Measurements from ENCODE around the gene FOXB2. TPM values are rescaled to one million over a fixed set of nuclear protein-coding genes. Genes with fewer than 3 reads are reported as not detected.
"Not testable (repeated sequence)": the region's sequence is repeated elsewhere in the genome, so short reads cannot be mapped to it uniquely, and the experiment has no call there.

The FOXB2 gene
- not detected for polyA plus RNA-seq (2013, experiment 1 of 2)
- not detected for polyA plus RNA-seq (2013, experiment 2 of 2)

GRCh38 chr9:77019236-77019925 lies at the start of gene FOXB2:
Gene FOXB2, plus strand, starts transcription at chr9:77019655. Its CDS starts 0 bp downstream, at chr9:77019655.
- peak within 1 kb of the TSS; percentile 77 for H3K23ac ChIP-seq (ENCODE audit: low read depth, low read length, poor library complexity)
- peak within 1 kb of the TSS; percentile 9 to 31 for H3K4me3 ChIP-seq (ENCODE audit: low read length in 2 of 2)
- H4K91ac ChIP-seq (ENCODE audit: low read depth, low read length, poor library complexity) = no peak within 1 kb of the TSS
- peaks cover 1% of the 10 kb centered on the region for H3K79me1 ChIP-seq (ENCODE audit: low read depth, low read length)
- peak within 1 kb of the TSS; percentile 11 for H2BK15ac ChIP-seq (ENCODE audit: low read length)
- no peak within 1 kb of the TSS for H4K8ac ChIP-seq (ENCODE audit: low read depth, low read length)
- no peak within 1 kb of the TSS for H3K27ac ChIP-seq (replicated peaks; ENCODE audit: low read length)
- H3K4me2 ChIP-seq (ENCODE audit: insufficient read depth, low read length, poor library complexity, severe bottlenecking) = peak within 1 kb of the TSS; percentile 73
- H2BK120ac ChIP-seq (ENCODE audit: low read depth, low read length) = no peak within 1 kb of the TSS
- no CpG with 5 or more reads among the region's 51 CpGs for WGBS, 2 donors (ENCODE audit: extremely low coverage in 2 of 2, insufficient read length in 2 of 2, insufficient replicate concordance in 1 of 2)
- H3K36me3 ChIP-seq (replicated peaks in 1 of 2; ENCODE audit: control insufficient read depth in 2 of 2, insufficient read depth in 2 of 2, low read length in 2 of 2) = no peaks in the 10 kb centered on the region
- H3K4ac ChIP-seq (ENCODE audit: low read length) = no peak within 1 kb of the TSS
- H3K27me3 ChIP-seq (ENCODE audit: control insufficient read depth in 3 of 3, insufficient read depth in 3 of 3, low read depth in 1 of 3, low read length in 3 of 3) = peaks cover 67 to 99% (median 98%) of the 10 kb centered on the region in 3 experiments
- peak within 1 kb of the TSS; percentile 90 for H3K18ac ChIP-seq (ENCODE audit: low read length)
- H3K4me1 ChIP-seq (ENCODE audit: control insufficient read depth in 2 of 2, insufficient read depth in 1 of 2, low read depth in 1 of 2, low read length in 2 of 2) = peaks cover 8 to 11% of the 10 kb centered on the region in 2 donors
- H2AFZ ChIP-seq (ENCODE audit: low read length) = peak within 1 kb of the TSS; percentile 95
- H3K9ac ChIP-seq (ENCODE audit: low read depth, low read length, poor library complexity) = no peak within 1 kb of the TSS
- peak within 1 kb of the TSS; percentile 40 for H2AK5ac ChIP-seq (ENCODE audit: low read depth, low read length)
- no peaks in the 10 kb centered on the region for H3K9me3 ChIP-seq (replicated peaks in 1 of 2; ENCODE audit: control insufficient read depth in 2 of 2, insufficient read depth in 1 of 2, low read depth in 1 of 2, low read length in 2 of 2)
- H2BK5ac ChIP-seq (ENCODE audit: low read length) = no peak within 1 kb of the TSS
- peak; percentile 24 for DNase-seq (ENCODE audit: low spot score)
- no peak within 1 kb of the TSS for H2BK12ac ChIP-seq (ENCODE audit: low read length)
- H3K14ac ChIP-seq (ENCODE audit: low read length) = peak within 1 kb of the TSS; percentile 25

DNA sequence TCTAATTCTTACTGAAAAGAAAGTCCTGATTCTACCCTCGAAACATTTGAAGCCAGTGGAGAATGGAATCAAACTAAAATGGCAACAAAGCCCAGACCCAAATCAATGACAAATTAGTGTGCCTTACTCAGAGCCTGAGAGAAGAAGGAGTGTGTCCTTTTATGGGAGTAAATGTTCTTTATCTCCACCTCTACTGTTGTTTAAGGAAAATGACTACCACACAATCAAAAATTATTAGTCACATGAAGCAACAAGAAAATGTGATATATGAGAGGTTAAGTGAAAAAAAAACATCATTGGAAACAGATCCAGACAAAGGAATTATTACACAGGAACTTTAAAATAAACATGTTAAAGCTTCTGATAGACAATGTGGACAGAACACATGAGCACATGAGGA lies 49.7 kb upstream of the FOXB2 start:
- no peaks in the 10 kb centered on the region for H3K79me1 ChIP-seq (ENCODE audit: low read depth, low read length)
- no peaks in the 10 kb centered on the region for H3K27me3 ChIP-seq (ENCODE audit: control insufficient read depth in 3 of 3, insufficient read depth in 3 of 3, low read depth in 1 of 3, low read length in 3 of 3)
- H2BK15ac ChIP-seq (ENCODE audit: low read length) = no peak overlapping the region
- H2BK120ac ChIP-seq (ENCODE audit: low read depth, low read length) = no peak overlapping the region
- no peak overlapping the region for H4K91ac ChIP-seq (ENCODE audit: low read depth, low read length, poor library complexity)
- no peak overlapping the region for H2AFZ ChIP-seq (ENCODE audit: low read length)
- H4K8ac ChIP-seq (ENCODE audit: low read depth, low read length) = no peak overlapping the region
- H3K14ac ChIP-seq (ENCODE audit: low read length) = no peak overlapping the region
- no peak overlapping the region for H2BK12ac ChIP-seq (ENCODE audit: low read length)
- no peak overlapping the region for H2BK5ac ChIP-seq (ENCODE audit: low read length)
- H3K4me1 ChIP-seq (ENCODE audit: control insufficient read depth in 2 of 2, insufficient read depth in 1 of 2, low read depth in 1 of 2, low read length in 2 of 2) = no peaks in the 10 kb centered on the region
- no peaks in the 10 kb centered on the region for H3K9me3 ChIP-seq (replicated peaks in 1 of 2; ENCODE audit: control insufficient read depth in 2 of 2, insufficient read depth in 1 of 2, low read depth in 1 of 2, low read length in 2 of 2)
- H3K9ac ChIP-seq (ENCODE audit: low read depth, low read length, poor library complexity) = no peak overlapping the region
- H3K36me3 ChIP-seq (replicated peaks in 1 of 2; ENCODE audit: control insufficient read depth in 2 of 2, insufficient read depth in 2 of 2, low read length in 2 of 2) = no peaks in the 10 kb centered on the region
- WGBS, 2 donors (ENCODE audit: extremely low coverage in 2 of 2, insufficient read length in 2 of 2, insufficient replicate concordance in 1 of 2) = no CpG with 5 or more reads among the region's 1 CpG
- H3K23ac ChIP-seq (ENCODE audit: low read depth, low read length, poor library complexity) = no peak overlapping the region
- H3K4ac ChIP-seq (ENCODE audit: low read length) = no peak overlapping the region
- no peak overlapping the region for H3K4me3 ChIP-seq (ENCODE audit: low read length in 2 of 2)
- no peak overlapping the region for H3K18ac ChIP-seq (ENCODE audit: low read length)
- no peak overlapping the region for H2AK5ac ChIP-seq (ENCODE audit: low read depth, low read length)
- no peak for DNase-seq (ENCODE audit: low spot score)
- H3K4me2 ChIP-seq (ENCODE audit: insufficient read depth, low read length, poor library complexity, severe bottlenecking) = no peak overlapping the region
- no peak overlapping the region for H3K27ac ChIP-seq (replicated peaks; ENCODE audit: low read length)

DNA sequence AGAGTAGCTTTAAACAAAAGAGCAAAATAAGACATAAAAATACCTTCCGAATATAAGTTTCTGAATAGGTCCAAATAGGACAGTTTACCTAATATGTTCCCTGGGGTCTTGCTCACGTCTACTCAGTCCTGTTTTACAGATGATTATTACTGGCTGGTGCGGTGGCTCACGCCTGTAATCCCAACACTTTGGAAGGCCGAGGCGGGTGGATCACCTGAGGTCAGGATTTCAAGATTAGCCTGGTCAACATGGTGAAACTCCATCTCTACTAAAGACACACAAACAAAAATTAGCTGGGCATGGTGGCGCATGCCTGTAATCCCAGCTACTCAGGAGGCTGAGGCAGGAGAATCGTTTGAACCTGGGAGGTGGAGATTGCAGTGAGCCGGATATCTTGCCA lies 40.6 kb upstream of the FOXB2 start:
- DNase-seq (ENCODE audit: low spot score); H3K79me1 ChIP-seq (ENCODE audit: low read depth, low read length); H4K8ac ChIP-seq (ENCODE audit: low read depth, low read length): not testable (repeated sequence)

DNA sequence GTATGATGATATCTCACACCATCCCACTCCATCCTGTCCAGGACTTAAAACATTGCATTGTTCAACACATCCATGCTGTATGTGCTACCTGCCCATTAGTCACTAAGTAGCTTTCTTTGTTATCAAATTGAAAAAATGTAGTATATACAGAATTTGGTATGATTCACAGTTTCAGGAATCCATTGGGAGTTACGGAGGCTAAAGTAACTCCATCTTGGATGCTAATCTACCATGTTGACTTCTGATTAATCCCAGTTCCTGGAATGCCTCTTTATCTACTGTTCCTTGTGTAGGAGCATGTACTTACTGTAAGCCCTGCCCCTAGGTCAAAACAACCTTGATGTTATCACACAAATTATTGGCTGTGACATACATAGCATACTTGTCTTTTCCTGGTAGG lies 38.9 kb upstream of the FOXB2 start:
- H3K4me2 ChIP-seq (ENCODE audit: insufficient read depth, low read length, poor library complexity, severe bottlenecking) = no peak overlapping the region
- no peaks in the 10 kb centered on the region for H3K27me3 ChIP-seq (ENCODE audit: control insufficient read depth in 3 of 3, insufficient read depth in 3 of 3, low read depth in 1 of 3, low read length in 3 of 3)
- H3K9me3 ChIP-seq (replicated peaks in 1 of 2; ENCODE audit: control insufficient read depth in 2 of 2, insufficient read depth in 1 of 2, low read depth in 1 of 2, low read length in 2 of 2) = no peaks in the 10 kb centered on the region
- no peaks in the 10 kb centered on the region for H3K36me3 ChIP-seq (replicated peaks in 1 of 2; ENCODE audit: control insufficient read depth in 2 of 2, insufficient read depth in 2 of 2, low read length in 2 of 2)
- H3K4ac ChIP-seq (ENCODE audit: low read length) = no peak overlapping the region
- no peak overlapping the region for H2BK5ac ChIP-seq (ENCODE audit: low read length)
- no peak overlapping the region for H4K8ac ChIP-seq (ENCODE audit: low read depth, low read length)
- no peak overlapping the region for H3K18ac ChIP-seq (ENCODE audit: low read length)
- H2BK15ac ChIP-seq (ENCODE audit: low read length) = no peak overlapping the region
- H4K91ac ChIP-seq (ENCODE audit: low read depth, low read length, poor library complexity) = no peak overlapping the region
- H3K79me1 ChIP-seq (ENCODE audit: low read depth, low read length) = no peaks in the 10 kb centered on the region
- H2BK120ac ChIP-seq (ENCODE audit: low read depth, low read length) = no peak overlapping the region
- DNase-seq (ENCODE audit: low spot score) = no peak
- no peaks in the 10 kb centered on the region for H3K4me1 ChIP-seq (ENCODE audit: control insufficient read depth in 2 of 2, insufficient read depth in 1 of 2, low read depth in 1 of 2, low read length in 2 of 2)
- H3K27ac ChIP-seq (replicated peaks; ENCODE audit: low read length) = no peak overlapping the region
- no peak overlapping the region for H2AFZ ChIP-seq (ENCODE audit: low read length)
- H3K9ac ChIP-seq (ENCODE audit: low read depth, low read length, poor library complexity) = no peak overlapping the region
- no CpG with 5 or more reads among the region's 1 CpG for WGBS, 2 donors (ENCODE audit: extremely low coverage in 2 of 2, insufficient read length in 2 of 2, insufficient replicate concordance in 1 of 2)
- H3K14ac ChIP-seq (ENCODE audit: low read length) = no peak overlapping the region
- H3K23ac ChIP-seq (ENCODE audit: low read depth, low read length, poor library complexity) = no peak overlapping the region
- no peak overlapping the region for H2BK12ac ChIP-seq (ENCODE audit: low read length)
- H3K4me3 ChIP-seq (ENCODE audit: low read length in 2 of 2) = no peak overlapping the region
- H2AK5ac ChIP-seq (ENCODE audit: low read depth, low read length) = no peak overlapping the region

More for the DNA sequence above, 40.6 kb upstream of the FOXB2 start:
- not testable (repeated sequence) for H2BK15ac ChIP-seq (ENCODE audit: low read length); H2BK120ac ChIP-seq (ENCODE audit: low read depth, low read length); H3K4me2 ChIP-seq (ENCODE audit: insufficient read depth, low read length, poor library complexity, severe bottlenecking); H3K14ac ChIP-seq (ENCODE audit: low read length); H3K4me3 ChIP-seq (ENCODE audit: low read length in 2 of 2); H3K9ac ChIP-seq (ENCODE audit: low read depth, low read length, poor library complexity); H2BK12ac ChIP-seq (ENCODE audit: low read length); H3K18ac ChIP-seq (ENCODE audit: low read length); H3K4ac ChIP-seq (ENCODE audit: low read length); H3K36me3 ChIP-seq (replicated peaks in 1 of 2; ENCODE audit: control insufficient read depth in 2 of 2, insufficient read depth in 2 of 2, low read length in 2 of 2); H2AFZ ChIP-seq (ENCODE audit: low read length); H3K4me1 ChIP-seq (ENCODE audit: control insufficient read depth in 2 of 2, insufficient read depth in 1 of 2, low read depth in 1 of 2, low read length in 2 of 2); H3K27me3 ChIP-seq (ENCODE audit: control insufficient read depth in 3 of 3, insufficient read depth in 3 of 3, low read depth in 1 of 3, low read length in 3 of 3); H3K27ac ChIP-seq (replicated peaks; ENCODE audit: low read length); H3K23ac ChIP-seq (ENCODE audit: low read depth, low read length, poor library complexity); H4K91ac ChIP-seq (ENCODE audit: low read depth, low read length, poor library complexity); H3K9me3 ChIP-seq (replicated peaks in 1 of 2; ENCODE audit: control insufficient read depth in 2 of 2, insufficient read depth in 1 of 2, low read depth in 1 of 2, low read length in 2 of 2); H2AK5ac ChIP-seq (ENCODE audit: low read depth, low read length); H2BK5ac ChIP-seq (ENCODE audit: low read length)
- no CpG with 5 or more reads among the region's 9 CpGs for WGBS, 2 donors (ENCODE audit: extremely low coverage in 2 of 2, insufficient read length in 2 of 2, insufficient replicate concordance in 1 of 2)

Measured in neuronal stem cell (in vitro differentiated cells).